ENCODE data around the gene ERICH2. TPM values are rescaled to one million over a fixed set of nuclear protein-coding genes. Genes with fewer than 3 reads are reported as not detected.
A peak's percentile ranks its signal among the peaks of the same experiment; 100 is the strongest.

The ERICH2 gene
- total and polyA plus RNA-seq, 4 donors: 1.1 to 5.0 (median 3.4) TPM

DNA sequence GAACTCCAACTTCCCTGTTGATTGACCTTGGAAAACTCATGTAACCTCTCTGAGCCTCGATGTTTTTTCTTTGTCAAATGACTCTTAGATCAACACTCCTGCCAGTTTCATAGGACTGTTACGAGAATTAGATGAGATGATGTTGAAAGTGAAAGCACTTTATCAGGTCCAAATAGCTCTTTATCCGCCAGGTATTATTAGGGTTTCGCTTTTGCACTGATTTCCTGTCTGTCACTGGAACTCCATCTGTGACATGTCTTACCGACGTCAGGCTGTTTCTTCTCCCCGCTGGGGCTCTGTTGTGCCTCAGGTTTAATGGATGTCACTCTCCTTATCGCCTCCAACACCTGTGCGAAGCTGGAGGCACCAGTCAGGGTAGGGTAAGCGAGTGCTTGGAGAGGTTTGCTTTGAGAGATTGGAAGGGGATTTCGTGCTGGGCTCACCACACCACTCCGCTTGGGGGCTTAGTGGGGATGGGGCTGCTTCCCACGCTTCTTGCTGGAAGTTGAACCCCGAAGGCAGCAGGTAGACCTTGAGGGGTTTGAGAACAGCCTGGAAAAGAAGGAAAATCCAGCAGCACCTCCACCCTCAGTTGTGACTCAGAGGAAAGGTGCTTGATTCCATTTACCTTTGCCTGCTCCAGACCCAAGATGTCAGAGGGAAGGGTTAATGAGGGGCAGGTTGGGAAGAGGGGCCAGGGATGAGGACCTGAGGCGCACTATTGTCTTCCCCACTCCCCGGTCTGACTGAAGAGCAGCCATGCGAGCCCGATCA, 50.8 kb downstream of the ERICH2 start:
- H3K27ac ChIP-seq (ENCODE audit: low read depth, low read length): no peak overlapping the region
- peaks cover 87% of the 10 kb centered on the region for H3K27me3 ChIP-seq (ENCODE audit: control insufficient read depth, insufficient read depth, low read length)
- no peak overlapping the region for H3K4me3 ChIP-seq (ENCODE audit: low read depth, low read length)
- H3K4me1 ChIP-seq (ENCODE audit: control insufficient read depth, insufficient read depth, low read length): peaks cover 78% of the 10 kb centered on the region
- 31% methylated on average over 16 of the region's 18 CpGs for WGBS (ENCODE audit: insufficient coverage)
- peaks cover 7% of the 10 kb centered on the region for H3K36me3 ChIP-seq (ENCODE audit: control insufficient read depth, insufficient read depth, low read length)
- DNase-seq (ENCODE audit: low read depth in 4 of 6, low spot score in 6 of 6): peak in 2 of 6 donors; percentile 19 to 49
- no peaks in the 10 kb centered on the region for H3K9me3 ChIP-seq (ENCODE audit: control insufficient read depth, insufficient read depth, low read length)

DNA sequence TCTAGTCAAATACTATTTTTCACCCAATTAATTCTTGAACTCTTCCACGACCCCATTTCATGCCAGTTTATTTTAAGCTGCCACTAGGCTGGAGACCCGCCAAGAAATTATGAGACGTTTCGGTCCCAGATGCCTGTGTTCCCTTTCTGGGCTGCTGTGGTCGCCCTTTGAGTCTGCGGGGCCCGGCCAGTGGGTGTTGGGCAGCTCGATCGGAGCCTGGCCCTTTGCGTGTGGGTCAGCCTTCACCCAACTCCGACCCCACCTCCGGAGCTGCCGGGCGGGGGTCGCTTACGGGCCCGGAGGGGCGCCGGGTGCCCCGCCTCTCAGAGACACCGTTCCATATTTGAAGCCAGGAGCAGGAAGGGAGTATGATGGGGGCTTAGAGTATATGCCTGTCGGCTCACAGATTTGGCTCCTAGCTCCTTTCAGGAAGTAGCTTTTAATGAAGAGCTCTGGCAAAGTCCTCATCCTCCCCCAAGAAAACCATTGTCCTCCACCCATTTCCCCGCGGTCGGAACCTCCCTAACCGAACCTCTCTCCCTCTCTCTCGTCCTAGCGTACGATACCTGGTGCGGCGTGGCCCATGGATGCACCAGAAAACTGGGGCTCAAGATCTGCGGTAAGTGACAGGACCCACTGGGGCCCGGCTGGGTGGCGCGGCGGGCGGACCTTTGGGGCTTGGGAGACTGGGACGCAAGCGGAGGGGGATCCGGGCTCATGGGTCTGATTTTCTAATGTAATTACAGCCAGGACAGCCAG, 51.5 kb downstream of the ERICH2 start:
- Histone ChIP-seq H3K36me3 (ENCODE audit: control insufficient read depth, insufficient read depth, low read length) (peaks cover 7% of the 10 kb centered on the region), H3K4me3 (ENCODE audit: low read depth, low read length) (no peak overlapping the region), H3K27ac (ENCODE audit: low read depth, low read length) (no peak overlapping the region), H3K9me3 (ENCODE audit: control insufficient read depth, insufficient read depth, low read length) (no peaks in the 10 kb centered on the region), H3K27me3 (ENCODE audit: control insufficient read depth, insufficient read depth, low read length) (peaks cover 80% of the 10 kb centered on the region), H3K4me1 (ENCODE audit: control insufficient read depth, insufficient read depth, low read length) (peaks cover 70% of the 10 kb centered on the region)
- DNase-seq (ENCODE audit: low read depth in 4 of 6, low spot score in 6 of 6): peak in 2 of 6 donors; percentile 35 to 64
- 7% methylated on average over 31 of the region's 40 CpGs for WGBS (ENCODE audit: insufficient coverage)

DNA sequence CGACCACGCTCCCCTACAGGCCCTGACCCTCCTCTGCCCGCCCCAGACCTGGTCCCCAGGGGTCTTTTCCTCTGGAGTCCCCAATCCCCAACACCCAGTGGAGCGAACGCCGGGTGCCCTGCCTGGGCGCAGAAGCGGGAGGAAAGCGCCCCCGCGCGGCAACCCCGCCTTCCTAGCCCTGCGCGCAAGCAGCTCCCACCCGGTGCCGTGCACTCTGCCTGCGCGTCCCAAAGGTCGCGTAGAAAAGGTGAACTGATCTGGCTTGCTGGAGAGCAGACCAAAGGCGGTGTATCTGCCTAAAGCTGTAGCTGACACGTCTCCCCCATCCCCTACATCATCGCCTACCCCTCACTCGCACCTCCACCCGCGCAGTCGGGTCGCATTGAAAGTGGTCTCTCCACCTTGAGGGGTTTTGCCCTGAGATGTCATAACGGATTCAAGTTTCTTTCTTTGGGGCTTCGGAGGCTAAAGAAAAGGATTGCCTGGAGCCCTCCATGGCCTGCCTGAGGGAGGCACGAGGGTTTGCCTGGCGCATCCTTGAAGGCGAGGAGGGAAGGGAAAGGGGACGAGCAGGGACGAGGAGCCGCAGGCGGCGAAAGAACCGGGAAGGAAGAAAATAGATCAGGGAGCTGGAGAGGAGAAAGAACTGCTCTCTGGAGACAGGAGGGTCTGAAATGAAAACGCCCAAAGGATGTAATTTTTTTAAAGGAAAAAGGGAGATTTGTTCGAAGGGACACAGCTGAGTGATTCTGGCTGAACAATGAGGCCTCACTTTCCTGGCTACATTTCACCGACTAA, 52.3 kb downstream of the ERICH2 start:
- H3K4me1 ChIP-seq (ENCODE audit: control insufficient read depth, insufficient read depth, low read length): peaks cover 62% of the 10 kb centered on the region
- H3K27me3 ChIP-seq (ENCODE audit: control insufficient read depth, insufficient read depth, low read length): peaks cover 72% of the 10 kb centered on the region
- H3K27ac ChIP-seq (ENCODE audit: low read depth, low read length): no peak overlapping the region
- H3K36me3 ChIP-seq (ENCODE audit: control insufficient read depth, insufficient read depth, low read length): peaks cover 7% of the 10 kb centered on the region
- peak in 2 of 6 donors; percentile 52 to 70 for DNase-seq (ENCODE audit: low read depth in 4 of 6, low spot score in 6 of 6)
- H3K9me3 ChIP-seq (ENCODE audit: control insufficient read depth, insufficient read depth, low read length): no peaks in the 10 kb centered on the region
- 3% methylated on average over 41 of the region's 43 CpGs for WGBS (ENCODE audit: insufficient coverage)
- H3K4me3 ChIP-seq (ENCODE audit: low read depth, low read length): peak overlapping the region; percentile 37

DNA sequence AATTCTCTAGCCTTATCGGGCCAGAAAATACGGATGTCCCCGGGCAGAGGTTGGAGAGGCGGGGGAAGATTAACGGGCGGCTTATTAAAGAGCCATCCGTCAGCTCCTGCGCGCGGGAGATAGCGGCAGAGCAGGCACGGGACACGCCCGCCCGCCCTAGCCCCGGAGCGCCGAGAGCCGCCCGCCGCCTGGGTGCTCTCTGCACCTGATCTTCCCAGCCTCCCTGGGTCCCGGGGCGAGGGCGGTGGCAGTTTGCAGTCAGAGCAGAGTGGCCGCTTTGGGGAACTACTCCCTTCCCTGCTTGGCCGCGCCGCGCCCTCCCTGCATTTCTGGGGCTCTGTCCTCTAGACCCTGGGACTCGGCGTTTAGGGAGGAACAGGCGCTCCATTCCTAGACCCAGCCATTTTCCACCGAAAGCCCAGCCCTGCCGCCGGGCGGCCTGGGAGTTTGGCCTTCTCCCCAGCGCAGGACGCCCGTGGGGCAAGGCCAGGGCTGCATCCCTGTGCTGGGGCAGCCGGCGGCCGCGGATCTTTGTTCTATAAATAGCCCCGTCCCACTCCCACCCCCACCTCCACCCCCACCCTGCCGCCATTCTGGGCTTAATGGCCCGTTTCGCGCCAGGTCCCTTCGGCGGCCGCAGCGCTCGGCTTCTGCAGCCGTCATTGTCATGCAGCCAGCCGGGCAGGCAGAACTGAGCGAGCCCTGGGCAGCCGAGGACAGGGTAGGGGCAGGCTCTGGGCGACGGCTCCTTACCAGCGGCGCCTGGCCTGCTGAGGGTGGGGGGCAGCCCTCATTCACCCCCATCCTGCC, 53.1 kb downstream of the ERICH2 start:
- DNase-seq (ENCODE audit: low read depth in 4 of 6, low spot score in 6 of 6): peak in 2 of 6 donors; percentile 53 to 69
- Histone ChIP-seq H3K9me3 (ENCODE audit: control insufficient read depth, insufficient read depth, low read length) (no peaks in the 10 kb centered on the region), H3K4me1 (ENCODE audit: control insufficient read depth, insufficient read depth, low read length) (peaks cover 54% of the 10 kb centered on the region), H3K36me3 (ENCODE audit: control insufficient read depth, insufficient read depth, low read length) (peaks cover 7% of the 10 kb centered on the region), H3K4me3 (ENCODE audit: low read depth, low read length) (peak overlapping the region; percentile 37), H3K27ac (ENCODE audit: low read depth, low read length) (no peak overlapping the region), H3K27me3 (ENCODE audit: control insufficient read depth, insufficient read depth, low read length) (peaks cover 64% of the 10 kb centered on the region)
- 2% methylated on average over 53 of the region's 61 CpGs for WGBS (ENCODE audit: insufficient coverage)

DNA sequence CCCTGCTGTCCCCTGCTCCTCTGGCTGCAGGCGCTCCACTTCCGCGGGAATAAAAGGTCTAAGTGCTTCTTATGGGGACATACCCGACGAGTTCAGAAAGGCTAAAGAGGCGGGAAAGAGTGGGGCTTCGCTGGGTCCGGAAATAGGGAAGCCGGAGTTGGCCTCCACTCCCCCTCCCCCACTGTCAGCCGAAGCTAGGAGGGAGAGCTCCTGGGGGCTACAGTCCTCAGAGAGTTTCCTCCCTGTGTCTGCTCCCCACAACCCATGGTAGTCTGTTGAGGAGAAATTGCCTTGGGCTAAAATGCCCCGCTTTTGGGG, 53.7 kb downstream of the ERICH2 start:
- H3K9me3 ChIP-seq (ENCODE audit: control insufficient read depth, insufficient read depth, low read length): no peaks in the 10 kb centered on the region
- DNase-seq (ENCODE audit: low read depth in 4 of 6, low spot score in 6 of 6): no peak
- peaks cover 58% of the 10 kb centered on the region for H3K27me3 ChIP-seq (ENCODE audit: control insufficient read depth, insufficient read depth, low read length)
- 7% methylated on average over 4 of the region's 11 CpGs for WGBS (ENCODE audit: insufficient coverage)
- H3K4me3 ChIP-seq (ENCODE audit: low read depth, low read length): peak overlapping the region; percentile 37
- H3K36me3 ChIP-seq (ENCODE audit: control insufficient read depth, insufficient read depth, low read length): peaks cover 7% of the 10 kb centered on the region
- H3K4me1 ChIP-seq (ENCODE audit: control insufficient read depth, insufficient read depth, low read length): peaks cover 51% of the 10 kb centered on the region
- H3K27ac ChIP-seq (ENCODE audit: low read depth, low read length): no peak overlapping the region

DNA sequence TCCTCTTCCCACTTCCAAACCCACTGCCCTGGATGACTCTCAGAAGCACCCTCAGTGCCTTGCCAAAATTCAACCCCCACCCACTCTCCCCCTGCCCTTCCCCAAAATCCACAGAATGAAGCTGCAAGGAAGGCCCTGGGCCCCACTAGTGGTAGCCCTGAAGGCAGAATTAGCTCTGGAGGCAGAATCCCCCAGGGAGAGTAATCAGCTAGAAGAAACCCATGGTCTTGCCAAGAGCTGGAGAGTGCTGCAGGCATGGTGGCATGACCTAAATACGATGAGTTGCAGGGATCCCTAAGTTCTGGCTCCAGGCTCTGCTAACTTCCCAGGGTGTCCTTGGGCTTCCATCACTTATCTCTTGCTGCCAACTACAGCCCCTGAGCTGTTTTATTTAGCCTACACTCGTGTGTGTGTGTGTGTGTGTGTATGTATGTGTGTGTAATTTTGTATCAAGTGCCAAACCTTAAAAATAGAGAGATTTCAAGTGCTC, 54.4 kb downstream of the ERICH2 start:
- 54% methylated on average over 2 of the region's 2 CpGs for WGBS (ENCODE audit: insufficient coverage)
- Histone ChIP-seq H3K27me3 (ENCODE audit: control insufficient read depth, insufficient read depth, low read length) (peaks cover 51% of the 10 kb centered on the region), H3K36me3 (ENCODE audit: control insufficient read depth, insufficient read depth, low read length) (peaks cover 7% of the 10 kb centered on the region), H3K4me3 (ENCODE audit: low read depth, low read length) (no peak overlapping the region), H3K4me1 (ENCODE audit: control insufficient read depth, insufficient read depth, low read length) (peaks cover 56% of the 10 kb centered on the region), H3K27ac (ENCODE audit: low read depth, low read length) (no peak overlapping the region), H3K9me3 (ENCODE audit: control insufficient read depth, insufficient read depth, low read length) (no peaks in the 10 kb centered on the region)
- DNase-seq (ENCODE audit: low read depth in 4 of 6, low spot score in 6 of 6): peak in 2 of 6 donors; percentile 12 to 18

DNA sequence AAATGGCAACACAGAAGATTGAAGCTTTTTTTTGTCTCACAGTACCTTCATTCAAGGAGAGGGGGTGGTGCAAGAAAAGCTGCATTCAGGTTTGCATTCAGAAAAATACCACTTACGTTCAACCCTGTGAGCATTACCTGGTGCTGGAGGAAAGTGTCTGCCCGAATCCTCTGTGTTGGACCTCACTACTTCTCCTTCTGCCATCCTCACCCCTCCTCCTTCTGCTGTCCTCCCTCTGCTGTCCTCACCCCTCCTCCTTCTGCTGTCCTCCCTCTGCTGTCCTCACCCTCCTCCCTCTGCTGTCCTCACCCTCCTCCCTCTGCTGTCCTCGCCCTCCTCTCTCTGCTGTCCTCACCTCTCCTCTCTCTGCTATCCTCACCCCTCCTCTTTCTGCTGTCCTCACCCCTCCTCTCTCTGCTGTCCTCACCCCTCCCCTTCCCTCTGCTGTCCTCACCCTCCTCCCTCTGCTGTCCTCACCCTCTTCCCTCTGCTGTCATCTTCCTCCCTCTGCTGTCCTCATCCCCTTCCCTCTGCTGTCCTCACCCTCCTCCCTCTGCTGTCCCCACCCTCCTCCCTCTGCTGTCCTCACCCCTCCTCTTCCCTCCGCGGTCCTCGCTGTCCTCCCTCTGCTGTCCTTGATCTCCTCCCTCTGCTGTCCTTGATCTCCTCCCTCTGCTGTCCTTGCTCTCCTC, 57.8 kb downstream of the ERICH2 start:
- Histone ChIP-seq H3K4me3 (ENCODE audit: low read depth, low read length) (no peak overlapping the region), H3K36me3 (ENCODE audit: control insufficient read depth, insufficient read depth, low read length) (peaks cover 5% of the 10 kb centered on the region), H3K27ac (ENCODE audit: low read depth, low read length) (no peak overlapping the region), H3K4me1 (ENCODE audit: control insufficient read depth, insufficient read depth, low read length) (peaks cover 26% of the 10 kb centered on the region), H3K27me3 (ENCODE audit: control insufficient read depth, insufficient read depth, low read length) (peaks cover 17% of the 10 kb centered on the region), H3K9me3 (ENCODE audit: control insufficient read depth, insufficient read depth, low read length) (no peaks in the 10 kb centered on the region)
- WGBS (ENCODE audit: insufficient coverage): 83% methylated on average over 4 of the region's 6 CpGs
- DNase-seq (ENCODE audit: low read depth in 4 of 6, low spot score in 6 of 6): no peak

DNA sequence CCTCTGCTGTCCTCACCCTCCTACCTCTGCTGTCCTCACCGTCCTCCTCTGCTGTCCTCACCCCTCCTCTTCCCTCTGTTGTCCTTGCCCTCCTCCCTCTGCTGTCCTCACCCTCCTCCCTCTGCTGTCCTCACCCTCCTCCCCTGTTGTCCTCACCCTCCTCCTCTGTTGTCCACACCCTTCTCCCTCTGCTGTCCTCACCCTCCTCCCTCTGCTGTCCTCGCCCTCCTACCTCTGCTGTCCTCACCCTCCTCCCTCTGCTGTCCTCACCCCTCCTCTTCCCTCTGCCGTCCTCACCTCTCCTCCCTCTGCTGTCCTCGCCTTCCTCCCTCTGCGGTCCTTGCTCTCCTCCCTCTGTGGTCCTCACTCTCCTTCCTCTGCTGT, 58.3 kb downstream of the ERICH2 start:
- Histone ChIP-seq H3K27ac (ENCODE audit: low read depth, low read length) (no peak overlapping the region), H3K4me1 (ENCODE audit: control insufficient read depth, insufficient read depth, low read length) (peaks cover 21% of the 10 kb centered on the region), H3K4me3 (ENCODE audit: low read depth, low read length) (no peak overlapping the region), H3K9me3 (ENCODE audit: control insufficient read depth, insufficient read depth, low read length) (no peaks in the 10 kb centered on the region), H3K36me3 (ENCODE audit: control insufficient read depth, insufficient read depth, low read length) (peaks cover 3% of the 10 kb centered on the region), H3K27me3 (ENCODE audit: control insufficient read depth, insufficient read depth, low read length) (peaks cover 12% of the 10 kb centered on the region)
- WGBS (ENCODE audit: insufficient coverage): 83% methylated on average over 5 of the region's 5 CpGs
- no peak for DNase-seq (ENCODE audit: low read depth in 4 of 6, low spot score in 6 of 6)
